ENCODE results near the gene TMEM30A.
A peak's percentile ranks its signal among the peaks of the same experiment; 100 is the strongest.

Gene TMEM30A

GRCh38 chr6:75292555-75292954 is 8.0 kb upstream of the TMEM30A start:
- DNase-seq (ENCODE audit: low spot score), result no peak

- no peak for DNase-seq (ENCODE audit: low spot score)
These were observed 7.2 kb upstream of the TMEM30A start for GRCh38 chr6:75291744-75292143.

- no peak for DNase-seq (ENCODE audit: low spot score)
These were observed 6.7 kb upstream of the TMEM30A start for GRCh38 chr6:75291331-75291730.

GRCh38 chr6:75290136-75290945 is 5.7 kb upstream of the TMEM30A start:
- DNase-seq (ENCODE audit: low spot score), result peak; percentile 69

GRCh38 chr6:75288023-75288422 is 3.4 kb upstream of the TMEM30A start:
- no peak for DNase-seq (ENCODE audit: low spot score)

- no peak for DNase-seq (ENCODE audit: low spot score)
These were observed 2.8 kb upstream of the TMEM30A start for GRCh38 chr6:75287424-75287823.

- no peak for DNase-seq (ENCODE audit: low spot score)
These were observed 2.4 kb upstream of the TMEM30A start for GRCh38 chr6:75286955-75287354.

GRCh38 chr6:75285283-75285639 is 669 bp upstream of the TMEM30A start:
- DNase-seq (ENCODE audit: low spot score), result no peak

GRCh38 chr6:75283907-75284631 is 523 bp downstream of the TMEM30A start:
- peak; percentile 51 for DNase-seq (ENCODE audit: low spot score)

GRCh38 chr6:75282706-75283105 is 1.9 kb downstream of the TMEM30A start:
- no peak for DNase-seq (ENCODE audit: low spot score)

GRCh38 chr6:75281653-75282052 is 2.9 kb downstream of the TMEM30A start:
- no peak for DNase-seq (ENCODE audit: low spot score)

- DNase-seq (ENCODE audit: low spot score), result no peak
These were observed 4.3 kb downstream of the TMEM30A start for GRCh38 chr6:75280131-75280855.

- no peak for DNase-seq (ENCODE audit: low spot score)
These were observed 5.2 kb downstream of the TMEM30A start for GRCh38 chr6:75279418-75279817.

GRCh38 chr6:75278474-75279077 is 6.0 kb downstream of the TMEM30A start:
- DNase-seq (ENCODE audit: low spot score), result no peak

- DNase-seq (ENCODE audit: low spot score), result no peak
These were observed 9.5 kb downstream of the TMEM30A start for GRCh38 chr6:75275067-75275466.

GRCh38 chr6:75273009-75273408 is 11.6 kb downstream of the TMEM30A start:
- no peak for DNase-seq (ENCODE audit: low spot score)

- DNase-seq (ENCODE audit: low spot score), result no peak
These were observed 12.3 kb downstream of the TMEM30A start for GRCh38 chr6:75272145-75272840.

- no peak for DNase-seq (ENCODE audit: low spot score)
These were observed 15.6 kb downstream of the TMEM30A start for GRCh38 chr6:75268988-75269354.

GRCh38 chr6:75268121-75268987 is 16.2 kb downstream of the TMEM30A start:
- DNase-seq (ENCODE audit: low spot score), result no peak

GRCh38 chr6:75267461-75267860 is 17.1 kb downstream of the TMEM30A start:
- DNase-seq (ENCODE audit: low spot score), result no peak

Measured in SK-N-DZ (cell line).